OCI-LY1 (cell line): Measurements from ENCODE around the gene GAMT.

Source experiments
- H2AFZ ChIP-seq: fragments of 200-600 bp; sonication (generic), shearing (Covaris generic); 2 replicates; pipeline ENCODE4 v1.6.0; 2014; ENCODE audit warnings: antibody characterized with exemption, mild to moderate bottlenecking, low read length
- H3F3A ChIP-seq: fragments of 200-600 bp; sonication (generic), shearing (Covaris generic); 2 replicates; pipeline ENCODE4 v1.6.0; 2014; ENCODE audit warnings: mild to moderate bottlenecking, antibody characterized with exemption, low read length, moderate library complexity; ENCODE audit not compliant: insufficient read depth
- H3K27ac ChIP-seq: fragments of 200-600 bp; sonication (generic); 2 replicates; pipeline ENCODE4 v1.5.1; 2014; ENCODE audit warnings: low read length, mixed run types, mild to moderate bottlenecking, low read depth; ENCODE audit not compliant: poor library complexity, severe bottlenecking
- H3K27me3 ChIP-seq: fragments of 200-600 bp; sonication (generic); 2 replicates; pipeline ENCODE4 v1.6.0; 2014; ENCODE audit warnings: antibody characterized with exemption, mild to moderate bottlenecking, low read length, moderate library complexity; ENCODE audit not compliant: insufficient read depth
- H3K36me3 ChIP-seq: fragments of 200-600 bp; sonication (generic); 2 replicates; pipeline ENCODE4 v1.6.1; 2014; ENCODE audit warnings: mild to moderate bottlenecking, antibody characterized with exemption, low read length, moderate library complexity, mixed read lengths; ENCODE audit not compliant: insufficient read depth
- H3K4me1 ChIP-seq: fragments of 200-600 bp; sonication (generic); 2 replicates; pipeline ENCODE4 v1.5.1; 2014; ENCODE audit warnings: mild to moderate bottlenecking, low read length, moderate library complexity; ENCODE audit not compliant: insufficient read depth, severe bottlenecking
- H3K4me2 ChIP-seq: fragments of 200-600 bp; sonication (generic), shearing (Covaris generic); 2 replicates; pipeline ENCODE4 v1.6.1; 2014; ENCODE audit warnings: low read length
- H3K4me3 ChIP-seq: fragments of 200-600 bp; sonication (generic); 2 replicates; pipeline ENCODE4 v1.5.1; 2014; ENCODE audit warnings: low read length, low read depth, mild to moderate bottlenecking, mixed read lengths; ENCODE audit not compliant: poor library complexity, severe bottlenecking
- H3K79me2 ChIP-seq: fragments of 200-600 bp; shearing (Covaris generic); 2 replicates; pipeline ENCODE4 v1.6.1; 2016; ENCODE audit warnings: mixed run types, low read length, mixed read lengths; ENCODE audit not compliant: insufficient read depth
- H3K9ac ChIP-seq: fragments of 200-600 bp; sonication (generic), shearing (Covaris generic); 2 replicates; pipeline ENCODE4 v1.6.1; 2014; ENCODE audit warnings: mild to moderate bottlenecking, low read length, mixed read lengths
- H3K9me2 ChIP-seq: fragments of 200-600 bp; sonication (generic), shearing (Covaris generic); 2 replicates; pipeline ENCODE4 v1.6.1; 2014; ENCODE audit warnings: low read depth, mild to moderate bottlenecking, low read length, mixed read lengths
- H3K9me3 ChIP-seq: fragments of 200-600 bp; shearing (Covaris generic); 2 replicates; pipeline ENCODE4 v1.6.1; 2014; ENCODE audit warnings: low read length, mixed read lengths
- H4K20me1 ChIP-seq: fragments of 200-600 bp; sonication (generic), shearing (Covaris generic); 2 replicates; pipeline ENCODE4 v1.6.0; 2016; ENCODE audit warnings: mild to moderate bottlenecking, low read length; ENCODE audit not compliant: insufficient read depth
- EZH2 ChIP-seq: fragments of 200-600 bp; sonication (generic), shearing (Covaris generic); IDR thresholded peaks from 2 replicates; pipeline ENCODE4 v1.8.0; 2017; ENCODE audit warnings: borderline replicate concordance, mixed run types, mild to moderate bottlenecking, antibody characterized with exemption, low read length, moderate library complexity, mixed read lengths
- TF ChIP-seq, protein P1 (sequence below): fragments of 200-600 bp; sonication (generic), shearing (Covaris generic); IDR thresholded peaks from 2 replicates; pipeline ENCODE4 v1.5.1; 2017; ENCODE audit warnings: mild to moderate bottlenecking, antibody characterized with exemption, low read length, moderate library complexity, mixed read lengths

GAMT gene

DNA sequence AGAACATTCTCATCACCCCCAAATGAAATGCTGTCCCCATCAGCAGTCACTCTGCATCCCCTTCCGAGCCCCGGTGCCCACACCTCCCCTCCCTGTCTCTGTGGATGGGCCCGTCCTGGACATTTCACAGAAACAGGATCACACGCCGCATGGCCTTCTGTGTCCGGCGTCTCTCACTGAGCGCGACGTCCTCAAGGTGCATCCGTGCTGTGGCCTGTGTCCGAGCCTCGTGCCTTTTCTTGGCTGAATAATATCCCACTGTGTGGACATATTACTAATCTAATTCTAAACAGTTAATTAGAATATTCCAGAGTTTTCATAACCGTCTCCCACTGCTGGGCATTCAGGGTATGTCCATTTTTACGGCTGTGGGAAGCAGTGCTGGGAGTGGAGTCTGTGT, 8.9 kb downstream of the GAMT start:
- no peak overlapping the region for H3K4me2 ChIP-seq
- H3K9me2 ChIP-seq, result no peaks in the 10 kb centered on the region
- H3K27ac ChIP-seq, result no peak overlapping the region
- H3K36me3 ChIP-seq, result peaks cover 70% of the 10 kb centered on the region
- no peaks in the 10 kb centered on the region for H3K9me3 ChIP-seq
- no peak for TF ChIP-seq EZH2
- TF ChIP-seq, protein P1, sequence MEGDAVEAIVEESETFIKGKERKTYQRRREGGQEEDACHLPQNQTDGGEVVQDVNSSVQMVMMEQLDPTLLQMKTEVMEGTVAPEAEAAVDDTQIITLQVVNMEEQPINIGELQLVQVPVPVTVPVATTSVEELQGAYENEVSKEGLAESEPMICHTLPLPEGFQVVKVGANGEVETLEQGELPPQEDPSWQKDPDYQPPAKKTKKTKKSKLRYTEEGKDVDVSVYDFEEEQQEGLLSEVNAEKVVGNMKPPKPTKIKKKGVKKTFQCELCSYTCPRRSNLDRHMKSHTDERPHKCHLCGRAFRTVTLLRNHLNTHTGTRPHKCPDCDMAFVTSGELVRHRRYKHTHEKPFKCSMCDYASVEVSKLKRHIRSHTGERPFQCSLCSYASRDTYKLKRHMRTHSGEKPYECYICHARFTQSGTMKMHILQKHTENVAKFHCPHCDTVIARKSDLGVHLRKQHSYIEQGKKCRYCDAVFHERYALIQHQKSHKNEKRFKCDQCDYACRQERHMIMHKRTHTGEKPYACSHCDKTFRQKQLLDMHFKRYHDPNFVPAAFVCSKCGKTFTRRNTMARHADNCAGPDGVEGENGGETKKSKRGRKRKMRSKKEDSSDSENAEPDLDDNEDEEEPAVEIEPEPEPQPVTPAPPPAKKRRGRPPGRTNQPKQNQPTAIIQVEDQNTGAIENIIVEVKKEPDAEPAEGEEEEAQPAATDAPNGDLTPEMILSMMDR, result no peak
- H3K4me3 ChIP-seq, result no peak overlapping the region
- no peaks in the 10 kb centered on the region for H4K20me1 ChIP-seq
- no peaks in the 10 kb centered on the region for H3K27me3 ChIP-seq
- H3F3A ChIP-seq, result no peaks in the 10 kb centered on the region
- H2AFZ ChIP-seq, result no peak overlapping the region
- no peak overlapping the region for H3K9ac ChIP-seq
- H3K79me2 ChIP-seq, result no peaks in the 10 kb centered on the region
- no peaks in the 10 kb centered on the region for H3K4me1 ChIP-seq

GRCh38 chr19:1390890-1391423, 10.4 kb downstream of the GAMT start:
- Histone ChIP-seq H3F3A (no peaks in the 10 kb centered on the region), H2AFZ (no peak overlapping the region), H3K4me1 (no peaks in the 10 kb centered on the region), H3K4me2 (no peak overlapping the region), H4K20me1 (no peaks in the 10 kb centered on the region), H3K9me3 (no peaks in the 10 kb centered on the region), H3K9me2 (no peaks in the 10 kb centered on the region), H3K27me3 (no peaks in the 10 kb centered on the region), H3K79me2 (no peaks in the 10 kb centered on the region), H3K27ac (no peak overlapping the region), H3K9ac (no peak overlapping the region), H3K4me3 (no peak overlapping the region), H3K36me3 (peaks cover 73% of the 10 kb centered on the region)
- TF ChIP-seq, protein P1, result no peak
- no peak for TF ChIP-seq EZH2

- peaks cover 61% of the 10 kb centered on the region for H3K36me3 ChIP-seq
- no peaks in the 10 kb centered on the region for H3K27me3 ChIP-seq
- H2AFZ ChIP-seq, result no peak overlapping the region
- no peak overlapping the region for H3K9ac ChIP-seq
- peaks cover 7% of the 10 kb centered on the region for H3K4me1 ChIP-seq
- TF ChIP-seq, protein P1, result no peak
- TF ChIP-seq EZH2, result no peak
- H3F3A ChIP-seq, result no peaks in the 10 kb centered on the region
- H3K79me2 ChIP-seq, result peaks cover 6% of the 10 kb centered on the region; the same call in 1 of the 2 replicates
- H4K20me1 ChIP-seq, result no peaks in the 10 kb centered on the region
- no peaks in the 10 kb centered on the region for H3K9me2 ChIP-seq
- H3K4me3 ChIP-seq, result no peak overlapping the region
- no peak overlapping the region for H3K27ac ChIP-seq
- H3K4me2 ChIP-seq, result no peak overlapping the region
- H3K9me3 ChIP-seq, result no peaks in the 10 kb centered on the region
Observed at GRCh38 chr19:1389033-1389940, 12.1 kb downstream of the GAMT start.
